Measurements from ENCODE around the gene TBC1D5. TPM values are rescaled to one million over a fixed set of nuclear protein-coding genes. Genes with fewer than 3 reads are reported as not detected.
A peak's percentile ranks its signal among the peaks of the same experiment; 100 is the strongest.

The TBC1D5 gene
- total RNA-seq, 3 donors from 2014 or later (not counting 1 experiment from before 2014, with no cell fraction given): 63.8 to 81.9 (median 74.9) TPM

- H3K4me3 Mint-ChIP-seq: no peak overlapping the region
- no peaks in the 10 kb centered on the region for H3K9me3 ChIP-seq (ENCODE audit: control insufficient read depth, insufficient read depth, low read length)
- peaks cover 2% of the 10 kb centered on the region for H3K36me3 Mint-ChIP-seq
- TF ChIP-seq CTCF (IDR thresholded peaks at IDR 0.05): no peak
- H3K9me3 Mint-ChIP-seq: no peaks in the 10 kb centered on the region
- H3K27me3 ChIP-seq (ENCODE audit: control insufficient read depth, insufficient read depth, low read length): no peaks in the 10 kb centered on the region
- no peak for DNase-seq
- H3K27ac ChIP-seq (ENCODE audit: low read length): no peak overlapping the region
- H3K27me3 Mint-ChIP-seq (ENCODE audit: low read depth in 2 of 2): no peaks in the 10 kb centered on the region
- no CpG with 5 or more reads among the region's 2 CpGs for WGBS (ENCODE audit: insufficient coverage)
- H3K4me1 Mint-ChIP-seq: peaks cover 15 to 26% of the 10 kb centered on the region in 2 donors
- intact Hi-C loops (cut with micrococcal nuclease): no loop called here
- ATAC-seq: peak; percentile 57 to 72 (median 63)
- H3K4me1 ChIP-seq (ENCODE audit: control insufficient read depth, insufficient read depth, low read length): peaks cover 4% of the 10 kb centered on the region
- H3K4me3 ChIP-seq (ENCODE audit: low read length): no peak overlapping the region
- no peaks in the 10 kb centered on the region for H3K36me3 ChIP-seq (ENCODE audit: control insufficient read depth, insufficient read depth, low read length)
- H3K27ac Mint-ChIP-seq: peak overlapping the region; percentile 48 to 63
Observed at GRCh38 chr3:17227472-17227871, 515.0 kb downstream of the TBC1D5 start.

- intact Hi-C loops (cut with micrococcal nuclease): no loop called here
- Mint-ChIP-seq H3K27ac (no peak overlapping the region), H3K4me1 (no peaks in the 10 kb centered on the region)
Observed at GRCh38 chr3:17221529-17221928, 520.9 kb downstream of the TBC1D5 start.

GRCh38 chr3:17219593-17219992 lies 522.8 kb downstream of the TBC1D5 start:
- Mint-ChIP-seq H3K9me3 (peaks cover 0 to 8% of the 10 kb centered on the region in 2 donors), H3K36me3 (peaks cover 25% of the 10 kb centered on the region), H3K27ac (no peak overlapping the region), H3K4me3 (no peak overlapping the region), H3K4me1 (no peaks in the 10 kb centered on the region), H3K27me3 (ENCODE audit: low read depth in 2 of 2) (no peaks in the 10 kb centered on the region)
- DNase-seq: no peak
- Histone ChIP-seq H3K27me3 (ENCODE audit: control insufficient read depth, insufficient read depth, low read length) (no peaks in the 10 kb centered on the region), H3K9me3 (ENCODE audit: control insufficient read depth, insufficient read depth, low read length) (no peaks in the 10 kb centered on the region), H3K36me3 (ENCODE audit: control insufficient read depth, insufficient read depth, low read length) (peaks cover 5% of the 10 kb centered on the region), H3K4me3 (ENCODE audit: low read length) (no peak overlapping the region), H3K4me1 (ENCODE audit: control insufficient read depth, insufficient read depth, low read length) (no peaks in the 10 kb centered on the region), H3K27ac (ENCODE audit: low read length) (no peak overlapping the region)
- intact Hi-C loops (cut with micrococcal nuclease): no loop called here
- no peak for TF ChIP-seq CTCF (IDR thresholded peaks at IDR 0.05)
- 96% methylated on average over 2 of the region's 2 CpGs for WGBS (ENCODE audit: insufficient coverage)
- no peak for ATAC-seq

More at GRCh38 chr3:17221529-17221928, 520.9 kb downstream of the TBC1D5 start:
- Mint-ChIP-seq H3K4me3 (no peak overlapping the region), H3K9me3 (peaks cover 0 to 8% of the 10 kb centered on the region in 2 donors), H3K36me3 (peaks cover 25% of the 10 kb centered on the region), H3K27me3 (ENCODE audit: low read depth in 2 of 2) (no peaks in the 10 kb centered on the region)
- no peak for ATAC-seq
- no peak overlapping the region for H3K4me3 ChIP-seq (ENCODE audit: low read length)
- H3K27me3 ChIP-seq (ENCODE audit: control insufficient read depth, insufficient read depth, low read length): no peaks in the 10 kb centered on the region
- no peak overlapping the region for H3K27ac ChIP-seq (ENCODE audit: low read length)
- H3K36me3 ChIP-seq (ENCODE audit: control insufficient read depth, insufficient read depth, low read length): peaks cover 5% of the 10 kb centered on the region
- no peak for TF ChIP-seq CTCF (IDR thresholded peaks at IDR 0.05)
- DNase-seq: no peak
- H3K4me1 ChIP-seq (ENCODE audit: control insufficient read depth, insufficient read depth, low read length): no peaks in the 10 kb centered on the region
- WGBS (ENCODE audit: insufficient coverage): 100% methylated on average over 1 of the region's 1 CpG
- H3K9me3 ChIP-seq (ENCODE audit: control insufficient read depth, insufficient read depth, low read length): no peaks in the 10 kb centered on the region

GRCh38 chr3:17218587-17218986 lies 523.8 kb downstream of the TBC1D5 start:
- peaks cover 0 to 8% of the 10 kb centered on the region in 2 donors for H3K9me3 Mint-ChIP-seq
- no peak overlapping the region for H3K4me3 Mint-ChIP-seq
- no peaks in the 10 kb centered on the region for H3K4me1 ChIP-seq (ENCODE audit: control insufficient read depth, insufficient read depth, low read length)
- no peak for DNase-seq
- no peak overlapping the region for H3K27ac Mint-ChIP-seq
- no peaks in the 10 kb centered on the region for H3K9me3 ChIP-seq (ENCODE audit: control insufficient read depth, insufficient read depth, low read length)
- no peaks in the 10 kb centered on the region for H3K27me3 Mint-ChIP-seq (ENCODE audit: low read depth in 2 of 2)
- H3K27ac ChIP-seq (ENCODE audit: low read length): no peak overlapping the region
- H3K36me3 ChIP-seq (ENCODE audit: control insufficient read depth, insufficient read depth, low read length): peaks cover 5% of the 10 kb centered on the region
- H3K4me1 Mint-ChIP-seq: no peaks in the 10 kb centered on the region
- no peaks in the 10 kb centered on the region for H3K27me3 ChIP-seq (ENCODE audit: control insufficient read depth, insufficient read depth, low read length)
- no CpG with 5 or more reads among the region's 1 CpG for WGBS (ENCODE audit: insufficient coverage)
- no peak for TF ChIP-seq CTCF (IDR thresholded peaks at IDR 0.05)
- no peak overlapping the region for H3K4me3 ChIP-seq (ENCODE audit: low read length)
- no peak for ATAC-seq
- H3K36me3 Mint-ChIP-seq: peaks cover 25% of the 10 kb centered on the region
- intact Hi-C loops (cut with micrococcal nuclease): no loop called here

Data from natural killer cell (primary cell).